H1 (cell line): ENCODE data around the gene CDON. TPM values are rescaled to one million over a fixed set of nuclear protein-coding genes. Genes with fewer than 3 reads are reported as not detected.

Experiments
- CHD2 ChIP-seq: IDR thresholded peaks from 2 replicates; pipeline ENCODE4 v1.6.1; 2012; ENCODE audit warnings: low read length, improper control_type of control experiment
- PHF8 ChIP-seq: fragments of 200-600 bp; sonication (generic); conservative IDR thresholded peaks from 2 replicates; pipeline ENCODE4 v1.7.1; 2012; ENCODE audit warnings: low read depth, mild to moderate bottlenecking, inconsistent platforms, low read length, moderate library complexity
- POLR2A ChIP-seq, 2 experiments: IDR thresholded peaks; 1 replicate in 1 of 2; 2 replicates in 1 of 2; pipeline ENCODE4 v1.6.1; 2011; ENCODE audit warnings: low read depth in 2 of 2, low read length in 2 of 2, mild to moderate bottlenecking in 2 of 2; ENCODE audit errors: control extremely low read depth in 1 of 2
- SP1 ChIP-seq: IDR thresholded peaks from 2 replicates; pipeline ENCODE4 v1.6.1; 2011; ENCODE audit warnings: low read depth, low read length
- polyA plus RNA-seq, 7 experiments: library from polyadenylated mRNA; depleted of rRNA in 3 of 7; stranded (reverse) in 5 of 7; unstranded in 2 of 7; fragments of >200 nt in 5 of 7; fragments of 200-250 nt in 2 of 7; gene quantifications; 1 replicate in 5 of 7; 2 replicates in 1 of 7; 4 replicates in 1 of 7; pipeline versions ENCODE4 v1.2.1 to v1.2.3, GENCODE V29; 2011 to 2013; ENCODE audit warnings: missing spikeins in 2 of 7, mixed read lengths in 2 of 7
- total RNA-seq: library from RNA; stranded (reverse); fragmentation: NEBNext Ultra II Directional; extraction: Animal tissue kit (Norgen Biotek cat#: 25700); gene quantifications from 2 replicates; pipeline ENCODE4 v1.2.1, GENCODE V29; 2021

The CDON gene
- total and polyA plus RNA-seq, 2 of the 8 experiments (the other 6 are each of a cell fraction or from before 2014, with no cell fraction given), result 11.0 to 32.5 TPM

- TF ChIP-seq POLR2A (IDR thresholded peaks at IDR 0.05; ENCODE audit: control extremely low read depth in 1 of 2, low read depth in 2 of 2, low read length in 2 of 2) (no peak), CHD2 (no peak), PHF8 (no peak), SP1 (no peak)
These were observed 39.8 kb upstream of the CDON start (continued) for GRCh38 chr11:126102436-126102981.
